ENCODE results near the gene HBM.
"Not testable (repeated sequence)": the region's sequence is repeated elsewhere in the genome, so short reads cannot be mapped to it uniquely, and the experiment has no call there.

Gene HBM

GRCh38 chr16:160242-160641 lies 5.5 kb upstream of the HBM start:
- H3K4me1 ChIP-seq (ENCODE audit: control insufficient read depth, insufficient read depth, low read length, poor library complexity, severe bottlenecking); H3K27ac ChIP-seq (ENCODE audit: insufficient read depth, low read length, poor library complexity, severe bottlenecking); H3K36me3 ChIP-seq (ENCODE audit: control insufficient read depth, insufficient read depth, low read length); H3K27me3 ChIP-seq (replicated peaks; ENCODE audit: control insufficient read depth, insufficient read depth, low read length, poor library complexity, severe bottlenecking); H3K9me3 ChIP-seq (ENCODE audit: control insufficient read depth, low read length); H3K4me3 ChIP-seq (ENCODE audit: insufficient read depth, low read depth, low read length, poor library complexity, severe bottlenecking); DNase-seq: not testable (repeated sequence)

- H3K4me3 ChIP-seq (ENCODE audit: insufficient read depth, low read depth, low read length, poor library complexity, severe bottlenecking), result no peak overlapping the region
Observed at GRCh38 chr16:160691-161190, 5.0 kb upstream of the HBM start.

GRCh38 chr16:162271-162991 lies 3.3 kb upstream of the HBM start:
- H3K36me3 ChIP-seq (ENCODE audit: control insufficient read depth, insufficient read depth, low read length), result no peaks in the 10 kb centered on the region
- no peak overlapping the region for H3K4me3 ChIP-seq (ENCODE audit: insufficient read depth, low read depth, low read length, poor library complexity, severe bottlenecking)
- no peak overlapping the region for H3K27ac ChIP-seq (ENCODE audit: insufficient read depth, low read length, poor library complexity, severe bottlenecking)
- H3K9me3 ChIP-seq (ENCODE audit: control insufficient read depth, low read length), result no peaks in the 10 kb centered on the region
- peaks cover 18% of the 10 kb centered on the region for H3K4me1 ChIP-seq (ENCODE audit: control insufficient read depth, insufficient read depth, low read length, poor library complexity, severe bottlenecking)
- DNase-seq, result no peak
- peaks cover 24% of the 10 kb centered on the region for H3K27me3 ChIP-seq (replicated peaks; ENCODE audit: control insufficient read depth, insufficient read depth, low read length, poor library complexity, severe bottlenecking)

More at GRCh38 chr16:160691-161190, 5.0 kb upstream of the HBM start:
- H3K27ac ChIP-seq (ENCODE audit: insufficient read depth, low read length, poor library complexity, severe bottlenecking), result no peak overlapping the region
- H3K27me3 ChIP-seq (replicated peaks; ENCODE audit: control insufficient read depth, insufficient read depth, low read length, poor library complexity, severe bottlenecking), result peaks cover 9% of the 10 kb centered on the region
- H3K9me3 ChIP-seq (ENCODE audit: control insufficient read depth, low read length), result no peaks in the 10 kb centered on the region
- H3K4me1 ChIP-seq (ENCODE audit: control insufficient read depth, insufficient read depth, low read length, poor library complexity, severe bottlenecking), result peaks cover 9% of the 10 kb centered on the region
- no peaks in the 10 kb centered on the region for H3K36me3 ChIP-seq (ENCODE audit: control insufficient read depth, insufficient read depth, low read length)
- DNase-seq, result no peak

GRCh38 chr16:163139-163538 lies 2.6 kb upstream of the HBM start:
- H3K4me3 ChIP-seq (ENCODE audit: insufficient read depth, low read depth, low read length, poor library complexity, severe bottlenecking), result not testable (repeated sequence)
- Histone ChIP-seq H3K27me3 (replicated peaks; ENCODE audit: control insufficient read depth, insufficient read depth, low read length, poor library complexity, severe bottlenecking) (peaks cover 27% of the 10 kb centered on the region), H3K4me1 (ENCODE audit: control insufficient read depth, insufficient read depth, low read length, poor library complexity, severe bottlenecking) (peaks cover 18% of the 10 kb centered on the region)

GRCh38 chr16:163696-164095 lies 2.1 kb upstream of the HBM start:
- not testable (repeated sequence) for H3K9me3 ChIP-seq (ENCODE audit: control insufficient read depth, low read length); H3K36me3 ChIP-seq (ENCODE audit: control insufficient read depth, insufficient read depth, low read length); H3K27ac ChIP-seq (ENCODE audit: insufficient read depth, low read length, poor library complexity, severe bottlenecking); DNase-seq; H3K4me3 ChIP-seq (ENCODE audit: insufficient read depth, low read depth, low read length, poor library complexity, severe bottlenecking)
- Histone ChIP-seq H3K27me3 (replicated peaks; ENCODE audit: control insufficient read depth, insufficient read depth, low read length, poor library complexity, severe bottlenecking) (peaks cover 27% of the 10 kb centered on the region), H3K4me1 (ENCODE audit: control insufficient read depth, insufficient read depth, low read length, poor library complexity, severe bottlenecking) (peaks cover 18% of the 10 kb centered on the region)

More at GRCh38 chr16:163139-163538, 2.6 kb upstream of the HBM start:
- H3K36me3 ChIP-seq (ENCODE audit: control insufficient read depth, insufficient read depth, low read length); H3K27ac ChIP-seq (ENCODE audit: insufficient read depth, low read length, poor library complexity, severe bottlenecking); DNase-seq; H3K9me3 ChIP-seq (ENCODE audit: control insufficient read depth, low read length): not testable (repeated sequence)

GRCh38 chr16:164134-164823 lies 1.5 kb upstream of the HBM start:
- not testable (repeated sequence) for DNase-seq

GRCh38 chr16:164827-165538 lies 795 bp upstream of the HBM start:
- H3K27me3 ChIP-seq (replicated peaks; ENCODE audit: control insufficient read depth, insufficient read depth, low read length, poor library complexity, severe bottlenecking), result peaks cover 27% of the 10 kb centered on the region
- no peak for DNase-seq
- H3K36me3 ChIP-seq (ENCODE audit: control insufficient read depth, insufficient read depth, low read length), result no peaks in the 10 kb centered on the region
- peak overlapping the region; percentile 23 for H3K4me3 ChIP-seq (ENCODE audit: insufficient read depth, low read depth, low read length, poor library complexity, severe bottlenecking)
- peaks cover 18% of the 10 kb centered on the region for H3K4me1 ChIP-seq (ENCODE audit: control insufficient read depth, insufficient read depth, low read length, poor library complexity, severe bottlenecking)
- H3K27ac ChIP-seq (ENCODE audit: insufficient read depth, low read length, poor library complexity, severe bottlenecking), result no peak overlapping the region
- no peaks in the 10 kb centered on the region for H3K9me3 ChIP-seq (ENCODE audit: control insufficient read depth, low read length)

More at GRCh38 chr16:164134-164823, 1.5 kb upstream of the HBM start:
- not testable (repeated sequence) for H3K36me3 ChIP-seq (ENCODE audit: control insufficient read depth, insufficient read depth, low read length); H3K4me3 ChIP-seq (ENCODE audit: insufficient read depth, low read depth, low read length, poor library complexity, severe bottlenecking); H3K27ac ChIP-seq (ENCODE audit: insufficient read depth, low read length, poor library complexity, severe bottlenecking); H3K9me3 ChIP-seq (ENCODE audit: control insufficient read depth, low read length)
- H3K27me3 ChIP-seq (replicated peaks; ENCODE audit: control insufficient read depth, insufficient read depth, low read length, poor library complexity, severe bottlenecking), result peaks cover 27% of the 10 kb centered on the region
- peaks cover 18% of the 10 kb centered on the region for H3K4me1 ChIP-seq (ENCODE audit: control insufficient read depth, insufficient read depth, low read length, poor library complexity, severe bottlenecking)

- peaks cover 18% of the 10 kb centered on the region for H3K4me1 ChIP-seq (ENCODE audit: control insufficient read depth, insufficient read depth, low read length, poor library complexity, severe bottlenecking)
- H3K27ac ChIP-seq (ENCODE audit: insufficient read depth, low read length, poor library complexity, severe bottlenecking), result no peak overlapping the region
- DNase-seq, result no peak
- no peaks in the 10 kb centered on the region for H3K36me3 ChIP-seq (ENCODE audit: control insufficient read depth, insufficient read depth, low read length)
- H3K4me3 ChIP-seq (ENCODE audit: insufficient read depth, low read depth, low read length, poor library complexity, severe bottlenecking), result peak overlapping the region; percentile 12
- H3K27me3 ChIP-seq (replicated peaks; ENCODE audit: control insufficient read depth, insufficient read depth, low read length, poor library complexity, severe bottlenecking), result peaks cover 31% of the 10 kb centered on the region
- H3K9me3 ChIP-seq (ENCODE audit: control insufficient read depth, low read length), result no peaks in the 10 kb centered on the region
Observed at GRCh38 chr16:166375-167121, 770 bp downstream of the HBM start.

GRCh38 chr16:167122-167690 lies 1.4 kb downstream of the HBM start:
- no peaks in the 10 kb centered on the region for H3K9me3 ChIP-seq (ENCODE audit: control insufficient read depth, low read length)
- no peak for DNase-seq
- H3K36me3 ChIP-seq (ENCODE audit: control insufficient read depth, insufficient read depth, low read length), result no peaks in the 10 kb centered on the region
- H3K27me3 ChIP-seq (replicated peaks; ENCODE audit: control insufficient read depth, insufficient read depth, low read length, poor library complexity, severe bottlenecking), result peaks cover 31% of the 10 kb centered on the region
- no peak overlapping the region for H3K27ac ChIP-seq (ENCODE audit: insufficient read depth, low read length, poor library complexity, severe bottlenecking)
- H3K4me3 ChIP-seq (ENCODE audit: insufficient read depth, low read depth, low read length, poor library complexity, severe bottlenecking), result no peak overlapping the region
- peaks cover 18% of the 10 kb centered on the region for H3K4me1 ChIP-seq (ENCODE audit: control insufficient read depth, insufficient read depth, low read length, poor library complexity, severe bottlenecking)
